Measurements from ENCODE around the gene LIMCH1. TPM values are rescaled to one million over a fixed set of nuclear protein-coding genes. Genes with fewer than 3 reads are reported as not detected.
"Not testable (repeated sequence)": the region's sequence is repeated elsewhere in the genome, so short reads cannot be mapped to it uniquely, and the experiment has no call there.

Gene LIMCH1
- total RNA-seq, 1 donor from 2014 or later, result 95.9 TPM

DNA sequence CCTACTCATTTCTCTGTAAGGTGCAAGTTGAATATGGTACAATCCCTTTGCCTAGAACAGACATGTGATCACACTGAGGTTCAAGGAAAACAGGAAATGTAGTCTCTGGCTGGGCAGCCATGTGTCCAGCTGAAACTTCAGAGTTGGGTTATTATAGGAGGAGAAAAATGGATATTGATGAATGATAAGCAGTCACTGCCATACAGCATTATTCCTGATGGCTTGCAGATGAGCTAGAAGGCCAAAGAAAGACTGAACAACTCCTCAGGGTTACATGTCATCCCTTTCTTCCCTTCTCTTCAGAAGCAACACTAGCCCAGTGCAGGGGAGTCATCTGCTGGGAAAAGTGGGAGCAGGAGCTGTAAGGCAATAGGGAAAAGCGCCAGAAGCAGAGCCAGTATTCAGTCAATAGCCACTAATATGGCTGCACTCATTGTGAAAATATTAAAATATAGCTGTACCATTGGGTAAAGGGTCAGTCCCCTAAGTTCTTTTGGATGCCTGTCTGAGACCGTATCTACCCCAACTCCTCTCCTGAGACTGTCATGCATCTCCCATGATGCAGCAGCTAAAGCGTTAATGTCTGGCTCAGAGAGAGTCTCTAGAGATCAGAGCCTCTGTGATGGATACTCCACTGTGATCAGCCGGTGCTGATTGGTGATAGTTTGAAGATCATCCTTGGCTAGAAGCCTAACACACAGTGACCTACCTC is 190.1 kb downstream of the LIMCH1 start:
- no peak for DNase-seq (ENCODE audit: low spot score)

DNA sequence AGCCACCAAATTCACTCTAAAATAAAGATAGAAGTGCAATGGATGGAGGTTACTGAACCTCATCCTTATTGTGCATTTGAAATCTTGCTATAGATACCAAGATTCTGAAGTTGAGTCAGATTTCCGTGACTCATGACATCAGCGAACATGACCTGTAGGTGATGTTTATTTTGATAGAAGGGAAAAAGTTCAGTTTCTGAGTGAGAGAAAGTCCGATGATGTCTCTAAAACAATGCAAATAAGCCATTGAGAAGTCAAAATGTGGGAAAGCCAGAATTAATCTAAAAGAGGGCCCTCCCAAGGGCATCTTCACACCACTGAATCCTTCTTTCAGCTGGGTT is 190.6 kb downstream of the LIMCH1 start:
- no peak for DNase-seq (ENCODE audit: low spot score)

DNA sequence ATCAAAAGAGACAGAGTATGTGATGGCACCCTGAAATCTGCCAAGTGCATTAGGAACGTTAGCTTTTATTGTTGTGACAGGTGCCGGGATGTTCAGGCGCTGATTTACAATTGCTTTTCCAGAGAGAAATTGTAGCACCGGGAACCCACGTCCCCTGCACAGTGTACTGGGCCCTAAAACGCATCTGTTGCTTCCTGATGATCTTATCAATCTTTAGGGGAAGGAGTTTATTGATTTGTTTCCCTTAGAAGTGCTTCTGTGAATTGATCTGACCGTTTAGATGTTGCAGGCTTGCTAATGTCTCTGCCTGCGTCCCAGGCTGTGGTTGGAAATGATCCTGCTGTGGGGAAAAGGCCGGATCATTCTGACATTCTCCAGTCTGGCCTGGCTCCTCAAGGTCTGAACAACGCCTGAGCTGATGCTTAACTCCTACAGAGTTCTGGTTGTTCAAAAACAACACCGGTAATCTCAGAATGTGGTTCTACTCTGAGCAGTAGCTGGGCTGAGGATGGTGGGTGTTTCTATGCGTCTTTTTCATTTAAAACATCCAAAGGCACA is 193.7 kb downstream of the LIMCH1 start:
- DNase-seq (ENCODE audit: low spot score), result no peak

DNA sequence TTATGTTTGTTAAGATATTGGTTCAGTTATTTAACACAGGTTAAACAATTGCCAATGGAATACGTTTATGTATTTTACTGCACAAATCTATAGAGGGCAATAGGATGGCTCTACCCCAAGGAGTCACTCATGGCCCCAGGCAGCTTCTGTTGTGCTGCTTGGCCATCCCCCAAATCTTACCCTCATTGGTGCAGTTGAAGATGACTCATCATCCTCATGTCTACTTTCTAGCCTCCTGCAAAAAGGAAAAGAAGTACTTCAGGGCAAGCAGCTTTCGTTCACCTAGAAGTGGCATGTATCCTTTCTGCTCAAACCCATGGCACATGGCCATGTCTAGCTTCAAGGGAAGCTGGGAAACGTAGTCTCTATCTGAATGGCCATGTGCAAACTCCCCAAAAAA is 196.4 kb downstream of the LIMCH1 start:
- DNase-seq (ENCODE audit: low spot score), result no peak

DNA sequence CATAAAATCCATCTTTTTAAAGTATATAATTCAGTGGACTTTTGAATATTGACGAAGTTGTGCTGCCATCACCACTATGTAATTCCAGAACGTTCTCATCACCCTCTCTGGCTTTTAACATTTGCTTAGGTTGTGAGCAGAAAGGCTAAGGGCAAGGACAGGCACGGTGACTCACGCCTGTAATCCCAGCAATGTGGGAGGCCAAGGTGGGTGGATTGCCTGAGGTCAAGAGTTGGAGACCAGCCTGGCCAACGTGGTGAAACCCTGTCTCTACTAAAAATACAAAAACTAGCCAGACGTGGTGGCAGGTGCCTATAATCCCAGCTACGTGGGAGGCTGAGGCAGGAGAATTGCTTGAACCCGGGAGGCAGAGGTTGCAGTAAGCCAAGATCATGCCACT is 199.5 kb downstream of the LIMCH1 start:
- not testable (repeated sequence) for DNase-seq (ENCODE audit: low spot score)

DNA sequence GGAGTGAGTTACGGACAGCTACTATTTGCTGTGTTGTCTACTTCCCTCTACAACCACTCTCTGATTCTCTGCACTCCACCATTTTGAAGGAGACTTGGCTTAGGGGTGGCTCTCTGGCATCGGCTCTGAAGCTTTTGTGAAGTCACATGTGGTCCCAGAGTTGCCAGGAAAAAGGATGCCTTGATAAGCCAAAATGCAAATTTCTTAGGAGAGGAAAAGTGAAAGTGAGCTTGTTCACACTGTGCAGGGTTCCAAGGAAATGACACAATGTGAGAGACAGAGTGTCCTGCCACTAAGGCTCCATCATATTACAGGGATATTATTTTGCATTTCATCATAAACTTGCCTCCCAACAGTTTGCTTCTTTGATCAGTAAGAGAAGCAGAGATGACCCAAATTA is 203.4 kb downstream of the LIMCH1 start:
- DNase-seq (ENCODE audit: low spot score), result no peak

DNA sequence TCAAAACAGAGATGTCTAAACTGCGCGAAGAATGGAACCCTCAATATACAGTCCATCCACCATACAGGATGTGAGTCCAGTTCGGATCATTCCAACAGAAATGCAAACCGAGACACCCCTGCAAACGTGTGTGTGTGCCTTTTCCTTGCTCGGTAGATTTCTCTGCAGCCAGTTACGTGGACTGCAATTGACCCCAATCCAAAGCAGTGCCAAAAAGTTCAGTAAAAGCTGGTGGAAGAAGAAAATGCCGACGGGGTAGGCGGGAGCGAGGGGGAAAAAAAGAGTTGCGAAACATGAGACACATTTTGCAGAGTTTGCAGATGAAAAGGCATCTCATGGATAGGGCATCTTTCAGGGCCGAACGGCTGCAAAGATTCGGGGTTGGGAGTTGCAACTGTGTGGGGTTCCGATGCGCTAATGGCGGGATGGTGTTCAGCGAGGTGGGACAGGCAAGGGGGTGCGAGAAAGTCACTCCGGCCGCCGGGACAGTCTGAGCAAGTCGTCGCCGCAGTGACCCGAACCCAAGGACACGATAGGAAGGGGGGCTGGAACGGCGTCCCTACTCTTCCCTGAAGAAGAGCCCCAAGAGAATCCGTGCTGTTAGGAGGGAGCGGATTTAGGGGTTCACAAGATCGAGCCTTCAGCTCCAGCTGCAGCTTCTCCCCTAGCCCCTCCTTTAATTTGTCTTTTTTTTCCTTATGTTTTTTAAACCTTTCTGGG is 206.8 kb downstream of the LIMCH1 start:
- no peak for DNase-seq (ENCODE audit: low spot score)

DNA sequence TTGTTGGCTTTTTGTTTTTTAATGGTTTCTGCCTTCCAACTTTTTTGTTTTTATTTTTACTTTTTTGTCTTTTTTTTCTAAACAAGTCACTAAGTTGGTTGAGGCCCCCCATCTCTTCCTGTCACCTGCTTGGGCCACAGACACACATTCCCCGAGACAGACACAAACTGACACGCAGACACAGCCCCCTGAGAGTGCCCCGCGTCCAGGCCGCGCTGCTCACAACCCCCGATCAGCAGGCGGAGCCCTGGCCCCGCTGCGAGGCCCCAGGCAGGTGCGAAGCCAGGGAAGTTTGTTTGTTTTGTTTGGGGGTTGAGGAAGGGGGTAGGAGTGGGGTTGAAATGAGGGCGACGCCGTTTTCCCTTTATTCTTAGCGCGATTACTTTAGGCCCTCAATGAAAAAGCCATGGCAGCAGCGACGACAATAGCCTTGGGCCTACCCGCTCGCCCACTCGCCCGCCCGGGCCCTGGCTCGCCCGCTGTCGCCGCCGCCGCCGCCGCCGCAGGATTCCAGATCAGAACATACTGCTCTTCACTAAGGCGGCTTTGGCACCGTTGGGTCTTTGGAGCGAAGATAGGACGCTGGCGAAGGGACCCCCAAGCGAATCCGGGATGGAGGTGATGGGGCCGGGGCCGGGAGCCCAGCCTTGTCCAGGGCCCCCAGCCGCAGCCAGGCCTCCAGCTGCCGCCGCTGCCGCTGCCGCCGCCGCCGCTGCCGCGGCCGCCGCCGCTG is 207.5 kb downstream of the LIMCH1 start:
- no peak for DNase-seq (ENCODE audit: low spot score)

DNA sequence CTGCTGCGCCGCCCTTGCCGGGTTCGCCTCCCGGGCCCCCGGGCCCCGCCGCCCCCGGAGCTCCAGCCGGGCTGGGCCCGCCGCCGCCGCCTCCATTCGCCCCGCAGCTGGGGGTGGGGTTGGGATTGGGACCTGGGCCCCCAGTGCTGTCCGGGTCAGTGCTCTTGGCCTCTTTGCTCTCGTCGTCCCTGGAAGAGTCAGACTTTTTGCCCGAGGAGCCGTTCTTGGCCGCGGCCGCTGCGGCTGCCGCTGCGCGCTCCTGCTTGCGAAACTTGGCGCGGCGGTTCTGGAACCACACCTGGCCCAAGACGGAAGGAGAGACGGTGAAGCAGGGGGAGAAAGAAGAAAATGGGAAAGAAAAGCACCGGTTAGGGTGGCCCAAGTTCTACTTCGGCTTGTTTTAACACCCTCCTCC is 208.1 kb downstream of the LIMCH1 start:
- DNase-seq (ENCODE audit: low spot score), result no peak

DNA sequence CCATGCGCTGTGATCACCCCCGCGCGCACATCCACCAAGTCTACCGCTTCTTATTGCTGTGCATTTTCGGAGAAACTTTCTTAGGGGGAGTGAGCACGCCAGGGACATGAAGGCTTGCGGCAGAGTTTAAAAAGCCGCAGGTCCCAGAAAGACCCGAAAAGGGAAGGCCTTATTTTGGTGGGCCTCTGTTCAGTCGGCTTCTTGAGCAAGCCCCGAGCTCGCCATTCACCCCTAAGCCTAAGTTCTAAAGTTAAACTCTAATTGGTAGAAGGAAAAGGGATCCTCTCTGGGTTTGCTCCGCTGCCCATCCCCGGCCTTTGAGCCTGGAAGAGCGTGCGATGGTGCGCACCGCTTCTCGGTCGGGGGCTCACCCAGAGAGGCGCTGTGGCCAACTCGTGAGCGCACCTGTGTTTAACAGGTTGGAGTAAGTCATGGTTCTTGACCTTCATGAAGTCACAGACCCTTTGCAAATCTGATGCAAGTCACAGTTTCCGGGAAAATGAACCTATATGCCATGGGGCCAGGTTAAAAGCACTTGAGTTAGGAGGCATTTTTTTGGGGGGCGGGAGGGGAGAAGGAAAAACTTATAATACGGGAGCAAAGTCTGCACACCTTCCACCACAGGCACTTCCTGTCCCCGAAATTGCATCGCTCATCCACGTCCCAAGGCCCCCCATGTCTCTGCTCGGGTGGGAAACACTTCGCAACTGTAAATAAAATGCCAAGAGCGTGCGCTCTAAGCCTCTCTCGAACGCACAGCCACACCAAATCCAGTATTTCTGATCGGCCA is 208.7 kb downstream of the LIMCH1 start:
- no peak for DNase-seq (ENCODE audit: low spot score)

DNA sequence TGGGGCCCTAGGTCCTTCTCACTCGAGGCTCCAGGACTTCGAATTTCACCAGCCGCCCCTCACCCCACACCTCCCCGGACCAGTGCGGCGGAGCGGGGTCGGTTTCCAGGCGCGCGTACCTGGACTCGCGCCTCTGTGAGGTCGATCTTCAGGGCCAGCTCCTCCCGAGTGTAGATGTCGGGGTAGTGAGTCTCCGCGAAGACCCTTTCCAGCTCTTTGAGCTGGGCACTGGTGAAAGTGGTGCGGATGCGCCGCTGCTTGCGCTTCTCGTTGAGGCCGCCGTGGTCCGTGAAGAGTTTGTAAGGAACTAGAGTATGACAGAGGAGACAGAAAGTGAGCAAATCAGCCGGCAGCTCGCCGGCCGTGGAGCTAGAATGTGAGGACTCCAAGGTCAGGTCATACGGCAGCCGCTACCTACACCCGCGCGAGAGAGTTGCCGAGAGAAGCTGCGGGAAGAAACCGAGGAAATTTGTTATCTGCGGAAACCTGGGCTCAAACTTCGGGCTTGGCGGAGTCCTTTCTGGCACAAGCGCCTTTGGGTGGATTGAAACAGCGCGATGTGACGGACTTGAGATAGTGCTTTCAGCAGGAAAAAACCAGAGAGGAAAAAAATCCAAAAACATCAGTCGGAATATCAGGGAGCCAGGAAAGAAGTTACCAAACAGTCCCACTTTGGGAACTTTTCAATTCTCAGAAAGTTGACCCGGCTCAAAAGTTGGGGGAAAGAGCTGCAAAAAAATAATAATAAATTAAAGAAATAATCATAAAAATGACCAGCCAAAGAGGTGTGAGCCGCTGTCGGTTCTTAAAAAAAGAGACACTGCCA is 209.5 kb downstream of the LIMCH1 start:
- no peak for DNase-seq (ENCODE audit: low spot score)

DNA sequence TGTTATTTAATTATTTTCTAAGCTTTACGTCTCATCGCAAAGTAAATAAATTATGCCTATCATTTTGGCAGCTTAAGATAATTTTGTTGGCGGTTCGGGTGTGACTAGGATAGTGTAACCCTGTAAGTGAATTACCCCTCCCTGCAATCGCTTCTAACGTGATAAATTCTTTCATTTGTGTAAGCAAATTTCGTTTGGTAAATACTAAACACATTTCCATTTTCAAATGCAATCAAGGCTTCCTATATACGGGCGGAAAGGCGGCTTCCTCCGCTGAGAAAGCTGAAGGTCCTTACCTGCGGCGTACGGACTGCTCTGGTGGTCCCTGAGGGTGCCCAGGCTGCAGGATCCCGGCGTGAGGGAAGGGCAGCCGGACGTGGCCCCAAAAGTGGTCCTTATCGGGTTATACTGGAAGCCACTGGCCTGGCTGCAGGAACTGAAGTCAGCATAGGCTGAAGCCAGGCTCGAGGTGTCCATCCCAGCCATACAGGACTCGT is 210.2 kb downstream of the LIMCH1 start:
- DNase-seq (ENCODE audit: low spot score), result no peak

DNA sequence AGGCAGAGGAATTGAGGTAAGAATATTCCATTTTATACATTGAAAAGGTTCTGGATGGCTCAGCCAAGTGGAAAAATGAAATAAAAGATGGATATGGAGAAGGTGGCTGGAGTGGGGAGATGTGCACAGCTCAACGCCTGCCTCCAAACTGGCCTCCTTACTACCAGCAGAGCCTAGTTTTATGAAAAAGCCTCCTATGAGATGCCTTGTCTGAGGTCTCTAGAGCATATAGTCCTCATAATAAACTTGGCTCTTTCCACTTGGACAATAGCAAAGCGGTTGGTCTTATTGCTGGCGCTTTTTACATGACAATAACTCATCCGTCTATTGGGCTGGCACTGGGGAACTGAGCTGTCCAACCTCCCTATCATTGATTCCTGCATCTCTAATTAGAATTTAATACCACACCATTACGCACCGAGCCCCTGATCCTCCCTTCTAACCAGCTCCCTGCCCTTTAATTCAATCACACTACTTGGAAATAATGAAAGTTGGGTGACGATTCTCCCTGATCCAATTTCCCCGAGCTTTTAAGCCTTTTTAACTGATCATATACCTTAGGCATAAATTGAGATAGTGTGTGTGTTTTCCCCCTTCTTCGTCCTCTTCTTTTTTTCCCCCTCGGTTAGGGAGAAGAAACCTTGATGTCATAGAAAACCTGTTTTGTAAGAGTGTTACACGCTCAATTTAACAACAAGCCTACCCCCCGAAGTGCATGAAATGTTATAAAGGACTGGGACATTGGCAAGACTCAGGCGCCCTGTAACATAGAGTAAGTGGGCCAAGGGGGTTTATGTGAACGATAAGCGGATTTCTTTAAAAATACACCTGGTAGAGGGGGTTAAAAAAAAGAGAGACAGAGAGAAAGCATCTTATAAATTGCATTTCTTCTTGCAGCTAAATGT is 210.9 kb downstream of the LIMCH1 start, which contains the start of gene PHOX2B:
PHOX2B (minus strand) TSS at position 155 of the 905 bp plus-strand sequence; CDS start at position 40, 115 bp downstream.
- DNase-seq (ENCODE audit: low spot score), result no peak

DNA sequence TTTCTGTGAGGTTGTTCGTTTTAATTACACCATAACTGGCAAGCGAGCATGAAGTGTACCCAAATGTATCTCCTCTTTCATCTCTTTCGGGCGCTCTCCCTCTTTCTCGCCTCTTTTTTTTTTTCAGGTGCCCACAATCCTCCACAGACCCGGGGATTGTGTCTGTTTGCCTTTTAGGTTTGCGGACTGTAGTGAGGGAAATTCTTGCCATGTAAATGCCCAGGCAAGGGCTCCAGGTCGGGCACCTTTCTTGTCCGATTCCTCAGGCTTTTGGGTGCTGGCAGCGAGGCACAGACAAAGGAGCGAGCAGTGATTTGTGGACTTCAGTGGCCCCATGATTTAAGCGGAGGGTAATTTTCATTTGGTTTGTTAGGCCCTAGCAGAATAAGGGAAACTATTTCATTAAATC is 211.7 kb downstream of the LIMCH1 start:
- no peak for DNase-seq (ENCODE audit: low spot score)

Other genes starting within 250 kb of the LIMCH1 start
- gene PHOX2B, start 210.6 kb downstream of the LIMCH1 start, total RNA-seq, result not detected

Data from ureter (tissue), 1 donor.